Skin of body (tissue), 2 donors: Measurements from ENCODE around the gene EML1. TPM values are rescaled to one million over a fixed set of nuclear protein-coding genes. Genes with fewer than 3 reads are reported as not detected.
"Not testable (repeated sequence)": the region's sequence is repeated elsewhere in the genome, so short reads cannot be mapped to it uniquely, and the experiment has no call there.

Experiments
- DNase-seq: peaks from one replicate; lab custom pipeline; 2025; lab: John Stamatoyannopoulos, UW
- total RNA-seq: library from RNA; depleted of rRNA; stranded (reverse); fragments of >200 nt; gene quantifications from one replicate; pipeline ENCODE4 v1.2.3, GENCODE V29; 2014

The EML1 gene
- total RNA-seq, 1 donor from 2014 or later = 39.1 TPM

GRCh38 chr14:99755068-99755405 lies 38.2 kb upstream of the EML1 start:
- DNase-seq = no peak

GRCh38 chr14:99755629-99756603 lies 37.3 kb upstream of the EML1 start:
- no peak for DNase-seq

- DNase-seq = no peak
These were observed 36.4 kb upstream of the EML1 start for GRCh38 chr14:99756796-99757195.

GRCh38 chr14:99757331-99758070 lies 35.7 kb upstream of the EML1 start:
- peak; percentile 67 for DNase-seq

GRCh38 chr14:99758121-99758821 lies 34.9 kb upstream of the EML1 start:
- DNase-seq = peak; percentile 91

- no peak for DNase-seq
These were observed 34.2 kb upstream of the EML1 start for GRCh38 chr14:99758872-99759545.

GRCh38 chr14:99759546-99759925 lies 33.7 kb upstream of the EML1 start:
- DNase-seq = no peak

- DNase-seq = no peak
These were observed 32.4 kb upstream of the EML1 start for GRCh38 chr14:99760817-99761216.

GRCh38 chr14:99762911-99763310 lies 30.3 kb upstream of the EML1 start:
- DNase-seq = not testable (repeated sequence)

- DNase-seq = no peak
These were observed 29.5 kb upstream of the EML1 start for GRCh38 chr14:99763527-99764221.

- no peak for DNase-seq
These were observed 28.9 kb upstream of the EML1 start for GRCh38 chr14:99764222-99764706.

- no peak for DNase-seq
These were observed 24.8 kb upstream of the EML1 start for GRCh38 chr14:99768381-99768780.

- no peak for DNase-seq
These were observed 24.1 kb upstream of the EML1 start for GRCh38 chr14:99769123-99769522.

GRCh38 chr14:99769799-99770198 lies 23.4 kb upstream of the EML1 start:
- DNase-seq = no peak

- DNase-seq = no peak
These were observed 20.6 kb upstream of the EML1 start for GRCh38 chr14:99772371-99773283.

- no peak for DNase-seq
These were observed 19.4 kb upstream of the EML1 start for GRCh38 chr14:99773521-99774497.

GRCh38 chr14:99774556-99775307 lies 18.5 kb upstream of the EML1 start:
- peak; percentile 51 for DNase-seq

- no peak for DNase-seq
These were observed 17.9 kb upstream of the EML1 start for GRCh38 chr14:99775351-99775750.
